ENCODE measurements around the gene LRP5. TPM values are rescaled to one million over a fixed set of nuclear protein-coding genes. Genes with fewer than 3 reads are reported as not detected.

Gene LRP5
- total RNA-seq, 4 donors from 2014 or later, result 32.6 to 68.9 (median 42.5) TPM

GRCh38 chr11:68469642-68470041, 157.3 kb downstream of the LRP5 start:
- Histone ChIP-seq H3K4me1 (peaks cover 12 to 100% (median 41%) of the 10 kb centered on the region in 3 donors), H3K9me3 (no peaks in the 10 kb centered on the region)
- ATAC-seq, result no peak

GRCh38 chr11:68470304-68470811, 158.0 kb downstream of the LRP5 start:
- no peaks in the 10 kb centered on the region for H3K27me3 ChIP-seq
- no peak overlapping the region for H3K27ac ChIP-seq
- no peak for ATAC-seq
- TF ChIP-seq POLR2AphosphoS5 (IDR thresholded peaks at IDR 0.05), result no peak
- TF ChIP-seq EP300 (IDR thresholded peaks at IDR 0.05), result no peak
- no peak for TF ChIP-seq POLR2A (IDR thresholded peaks at IDR 0.05)
- no peak for TF ChIP-seq CTCF (IDR thresholded peaks at IDR 0.05)
- H3K4me3 ChIP-seq, result no peak overlapping the region
- 85 to 86% methylated on average over 4 of the region's 4 CpGs for WGBS, 2 donors (ENCODE audit: low coverage in 1 of 2)
- H3K36me3 ChIP-seq, result peaks cover 0 to 8% of the 10 kb centered on the region in 2 donors
- H3K9me3 ChIP-seq, result no peaks in the 10 kb centered on the region
- peaks cover 9 to 99% (median 34%) of the 10 kb centered on the region in 3 donors for H3K4me1 ChIP-seq

More at GRCh38 chr11:68469642-68470041, 157.3 kb downstream of the LRP5 start:
- WGBS, 2 donors (ENCODE audit: low coverage in 1 of 2), result 22 to 90% methylated on average over 1 of the region's 1 CpG
- H3K27me3 ChIP-seq, result no peaks in the 10 kb centered on the region
- H3K27ac ChIP-seq, result peak overlapping the region in 1 of 4 donors; percentile 12
- H3K4me3 ChIP-seq, result no peak overlapping the region
- TF ChIP-seq POLR2A (IDR thresholded peaks at IDR 0.05), result no peak
- no peak for TF ChIP-seq CTCF (IDR thresholded peaks at IDR 0.05)
- no peak for TF ChIP-seq POLR2AphosphoS5 (IDR thresholded peaks at IDR 0.05)
- TF ChIP-seq EP300 (IDR thresholded peaks at IDR 0.05), result no peak
- H3K36me3 ChIP-seq, result peaks cover 0 to 8% of the 10 kb centered on the region in 2 donors

- Histone ChIP-seq H3K27me3 (no peaks in the 10 kb centered on the region), H3K4me1 (peaks cover 9 to 88% (median 33%) of the 10 kb centered on the region in 3 donors), H3K9me3 (no peaks in the 10 kb centered on the region), H3K36me3 (peaks cover 0 to 8% of the 10 kb centered on the region in 2 donors), H3K4me3 (no peak overlapping the region), H3K27ac (no peak overlapping the region)
- no peak for TF ChIP-seq CTCF (IDR thresholded peaks at IDR 0.05)
- no peak for TF ChIP-seq POLR2A (IDR thresholded peaks at IDR 0.05)
- no peak for TF ChIP-seq EP300 (IDR thresholded peaks at IDR 0.05)
- no peak for TF ChIP-seq POLR2AphosphoS5 (IDR thresholded peaks at IDR 0.05)
- ATAC-seq, result no peak
- WGBS, 2 donors (ENCODE audit: low coverage in 1 of 2), result 53 to 78% methylated on average over 7 to 17 of the region's 17 CpGs
Observed at GRCh38 chr11:68471360-68472340, 159.3 kb downstream of the LRP5 start.

- H3K4me1 ChIP-seq, result peaks cover 9 to 88% (median 33%) of the 10 kb centered on the region in 3 donors
- peaks cover 0 to 8% of the 10 kb centered on the region in 2 donors for H3K36me3 ChIP-seq
- no peak overlapping the region for H3K27ac ChIP-seq
- no peak overlapping the region for H3K4me3 ChIP-seq
- H3K9me3 ChIP-seq, result no peaks in the 10 kb centered on the region
- no peak for TF ChIP-seq CTCF (IDR thresholded peaks at IDR 0.05)
- no peak for TF ChIP-seq POLR2AphosphoS5 (IDR thresholded peaks at IDR 0.05)
- no peak for ATAC-seq
- WGBS, 2 donors (ENCODE audit: low coverage in 1 of 2), result 94 to 95% methylated on average over 2 of the region's 2 CpGs
- no peaks in the 10 kb centered on the region for H3K27me3 ChIP-seq
Observed at GRCh38 chr11:68472778-68473177, 160.4 kb downstream of the LRP5 start.

Measured in gastroesophageal sphincter (tissue), 4 donors.